A549 (cell line): ENCODE measurements around the gene OSBPL8.

Experiments
- BCL3 ChIP-seq: fragments of >200 bp; sonication (Bioruptor Twin); formaldehyde crosslinking; IDR thresholded peaks from 3 replicates; pipeline ENCODE4 v1.6.1; 2016
- CEBPB ChIP-seq, 2 experiments: fragments of >200 bp in 1 of 2; sonication (Bioruptor Twin) in 1 of 2; formaldehyde crosslinking in 1 of 2; IDR thresholded peaks; 2 replicates each; pipeline ENCODE4 v1.6.1; 2012 to 2016
- CTCF ChIP-seq: fragments of >200 bp; sonication (Bioruptor Twin); formaldehyde crosslinking; IDR thresholded peaks from 3 replicates; pipeline ENCODE4 v1.5.1; 2016
- EP300 ChIP-seq, 2 experiments: fragments of >200 bp; sonication (Bioruptor Twin); formaldehyde crosslinking; IDR thresholded peaks; 2 replicates in 1 of 2; 3 replicates in 1 of 2; pipeline ENCODE4 v1.6.1; 2016 to 2017
- JUN ChIP-seq, 2 experiments: fragments of >200 bp; sonication (Bioruptor Twin); formaldehyde crosslinking; IDR thresholded peaks; 2 replicates in 1 of 2; 3 replicates in 1 of 2; pipeline ENCODE4 v1.6.1; 2016 to 2017
- POLR2A ChIP-seq: IDR thresholded peaks from 2 replicates; pipeline ENCODE4 v1.6.1; 2012; ENCODE audit warnings: mild to moderate bottlenecking, low read length
- RAD21 ChIP-seq, 2 experiments: fragments of >200 bp in 1 of 2; sonication (Bioruptor Twin) in 1 of 2; formaldehyde crosslinking in 1 of 2; IDR thresholded peaks in 1 of 2; conservative IDR thresholded peaks in 1 of 2; 2 replicates in 1 of 2; 3 replicates in 1 of 2; pipeline ENCODE4 v1.6.1; 2012 to 2018; ENCODE audit warnings: inconsistent platforms in 1 of 2
- RCOR1 ChIP-seq: fragments of 150-350 bp; IDR thresholded peaks from 2 replicates; pipeline ENCODE4 v1.6.1; 2014; ENCODE audit warnings: antibody characterized with exemption, low read length, low read depth
- TF ChIP-seq, protein P1 (sequence below): IDR thresholded peaks from 2 replicates; pipeline ENCODE4 v1.6.1; 2012
- TF ChIP-seq, protein P2 (sequence below): IDR thresholded peaks from 2 replicates; pipeline ENCODE4 v1.6.1; 2012

GRCh38 chr12:76313299-76313698, 246.3 kb downstream of the OSBPL8 start:
- no peak for TF ChIP-seq RCOR1
- TF ChIP-seq POLR2A, result no peak
- no peak for TF ChIP-seq JUN (IDR thresholded peaks at IDR 0.05)
- no peak for TF ChIP-seq CTCF
- TF ChIP-seq, protein P1, sequence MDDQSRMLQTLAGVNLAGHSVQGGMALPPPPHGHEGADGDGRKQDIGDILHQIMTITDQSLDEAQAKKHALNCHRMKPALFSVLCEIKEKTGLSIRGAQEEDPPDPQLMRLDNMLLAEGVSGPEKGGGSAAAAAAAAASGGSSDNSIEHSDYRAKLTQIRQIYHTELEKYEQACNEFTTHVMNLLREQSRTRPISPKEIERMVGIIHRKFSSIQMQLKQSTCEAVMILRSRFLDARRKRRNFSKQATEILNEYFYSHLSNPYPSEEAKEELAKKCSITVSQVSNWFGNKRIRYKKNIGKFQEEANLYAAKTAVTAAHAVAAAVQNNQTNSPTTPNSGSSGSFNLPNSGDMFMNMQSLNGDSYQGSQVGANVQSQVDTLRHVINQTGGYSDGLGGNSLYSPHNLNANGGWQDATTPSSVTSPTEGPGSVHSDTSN, result no peak
- no peak for TF ChIP-seq CEBPB (IDR thresholded peaks at IDR 0.05)
- TF ChIP-seq, protein P2, sequence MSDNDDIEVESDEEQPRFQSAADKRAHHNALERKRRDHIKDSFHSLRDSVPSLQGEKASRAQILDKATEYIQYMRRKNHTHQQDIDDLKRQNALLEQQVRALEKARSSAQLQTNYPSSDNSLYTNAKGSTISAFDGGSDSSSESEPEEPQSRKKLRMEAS, result no peak
- TF ChIP-seq BCL3, result no peak
- no peak for TF ChIP-seq RAD21 (conservative IDR thresholded peaks at IDR 0.05 in 1 of 2, IDR thresholded peaks at IDR 0.05 in 1 of 2)
- TF ChIP-seq EP300 (IDR thresholded peaks at IDR 0.05), result no peak
